VCaP (cell line): ENCODE data around the gene LHFPL6.

Experiments
- H3K27ac ChIP-seq: fragments of 450-650 bp; 2 replicates; pipeline ENCODE4 v1.5.1; 2017
- TF ChIP-seq, protein P1 (sequence below): fragments of 450-650 bp; conservative IDR thresholded peaks from 2 replicates; pipeline ENCODE4 v1.5.1; 2017; ENCODE audit warnings: mild to moderate bottlenecking, moderate library complexity

The LHFPL6 gene

DNA sequence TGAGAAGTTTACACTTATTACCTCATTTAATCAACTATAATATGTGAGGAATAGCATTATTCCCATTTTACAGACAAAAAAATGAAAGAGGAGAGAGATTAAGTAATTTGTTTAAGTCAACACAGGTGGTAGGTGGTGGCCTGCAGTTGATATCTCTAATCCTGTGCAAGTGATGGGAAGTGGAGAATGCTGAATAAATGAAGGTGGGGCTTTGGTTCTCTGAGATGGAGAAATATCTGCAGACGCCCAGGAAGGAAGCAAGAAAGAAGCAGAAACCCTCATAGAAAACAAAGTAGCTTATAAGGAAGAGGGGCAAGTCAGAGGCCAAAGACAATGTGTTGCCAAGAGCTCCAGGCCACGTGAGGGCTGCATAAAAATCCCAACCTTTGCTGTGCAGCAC, 290.4 kb downstream of the LHFPL6 start:
- H3K27ac ChIP-seq: no peak overlapping the region

DNA sequence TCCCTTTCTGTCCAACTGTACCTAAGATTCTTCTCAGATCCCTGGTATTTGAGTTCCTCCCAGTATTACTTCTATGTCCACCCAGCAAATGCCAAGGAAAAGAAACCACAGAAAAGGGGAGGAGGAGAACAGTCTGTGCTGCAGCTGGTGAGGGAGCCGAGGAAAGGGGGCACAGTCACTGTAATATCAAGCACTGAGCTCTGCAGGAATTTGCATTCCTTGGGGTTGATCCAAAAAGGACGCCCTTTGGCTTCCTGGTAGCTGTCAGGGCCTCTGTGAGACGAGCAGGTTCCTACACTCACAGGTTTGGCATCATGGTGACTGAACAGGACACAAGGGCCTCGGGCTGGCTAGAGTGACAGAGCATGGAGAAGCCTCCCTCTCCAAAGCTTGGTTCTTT, 291.4 kb downstream of the LHFPL6 start:
- TF ChIP-seq, protein P1, sequence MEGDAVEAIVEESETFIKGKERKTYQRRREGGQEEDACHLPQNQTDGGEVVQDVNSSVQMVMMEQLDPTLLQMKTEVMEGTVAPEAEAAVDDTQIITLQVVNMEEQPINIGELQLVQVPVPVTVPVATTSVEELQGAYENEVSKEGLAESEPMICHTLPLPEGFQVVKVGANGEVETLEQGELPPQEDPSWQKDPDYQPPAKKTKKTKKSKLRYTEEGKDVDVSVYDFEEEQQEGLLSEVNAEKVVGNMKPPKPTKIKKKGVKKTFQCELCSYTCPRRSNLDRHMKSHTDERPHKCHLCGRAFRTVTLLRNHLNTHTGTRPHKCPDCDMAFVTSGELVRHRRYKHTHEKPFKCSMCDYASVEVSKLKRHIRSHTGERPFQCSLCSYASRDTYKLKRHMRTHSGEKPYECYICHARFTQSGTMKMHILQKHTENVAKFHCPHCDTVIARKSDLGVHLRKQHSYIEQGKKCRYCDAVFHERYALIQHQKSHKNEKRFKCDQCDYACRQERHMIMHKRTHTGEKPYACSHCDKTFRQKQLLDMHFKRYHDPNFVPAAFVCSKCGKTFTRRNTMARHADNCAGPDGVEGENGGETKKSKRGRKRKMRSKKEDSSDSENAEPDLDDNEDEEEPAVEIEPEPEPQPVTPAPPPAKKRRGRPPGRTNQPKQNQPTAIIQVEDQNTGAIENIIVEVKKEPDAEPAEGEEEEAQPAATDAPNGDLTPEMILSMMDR: no peak
- no peak overlapping the region for H3K27ac ChIP-seq

More for the DNA sequence above, 290.4 kb downstream of the LHFPL6 start:
- TF ChIP-seq, protein P1: no peak

DNA sequence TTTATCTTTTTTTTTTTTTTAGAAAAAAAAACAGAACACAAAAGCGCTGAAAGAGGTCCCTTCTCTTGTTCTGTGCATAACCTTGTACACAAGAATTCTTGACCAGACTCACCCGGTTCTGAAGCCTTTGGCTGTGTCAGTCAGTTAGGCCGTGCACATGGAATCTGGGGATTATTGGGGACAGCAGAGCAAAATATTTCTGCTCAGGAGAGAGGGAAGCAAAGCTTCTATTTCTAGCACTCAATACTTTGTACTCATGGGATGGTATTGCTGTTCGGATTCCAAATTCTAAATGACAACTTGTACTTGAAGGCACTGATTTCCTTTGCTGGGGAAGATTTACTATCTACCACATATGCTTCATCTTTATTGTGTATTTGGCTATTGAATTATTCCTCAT, 292.0 kb downstream of the LHFPL6 start:
- TF ChIP-seq, protein P1: no peak
- no peak overlapping the region for H3K27ac ChIP-seq

DNA sequence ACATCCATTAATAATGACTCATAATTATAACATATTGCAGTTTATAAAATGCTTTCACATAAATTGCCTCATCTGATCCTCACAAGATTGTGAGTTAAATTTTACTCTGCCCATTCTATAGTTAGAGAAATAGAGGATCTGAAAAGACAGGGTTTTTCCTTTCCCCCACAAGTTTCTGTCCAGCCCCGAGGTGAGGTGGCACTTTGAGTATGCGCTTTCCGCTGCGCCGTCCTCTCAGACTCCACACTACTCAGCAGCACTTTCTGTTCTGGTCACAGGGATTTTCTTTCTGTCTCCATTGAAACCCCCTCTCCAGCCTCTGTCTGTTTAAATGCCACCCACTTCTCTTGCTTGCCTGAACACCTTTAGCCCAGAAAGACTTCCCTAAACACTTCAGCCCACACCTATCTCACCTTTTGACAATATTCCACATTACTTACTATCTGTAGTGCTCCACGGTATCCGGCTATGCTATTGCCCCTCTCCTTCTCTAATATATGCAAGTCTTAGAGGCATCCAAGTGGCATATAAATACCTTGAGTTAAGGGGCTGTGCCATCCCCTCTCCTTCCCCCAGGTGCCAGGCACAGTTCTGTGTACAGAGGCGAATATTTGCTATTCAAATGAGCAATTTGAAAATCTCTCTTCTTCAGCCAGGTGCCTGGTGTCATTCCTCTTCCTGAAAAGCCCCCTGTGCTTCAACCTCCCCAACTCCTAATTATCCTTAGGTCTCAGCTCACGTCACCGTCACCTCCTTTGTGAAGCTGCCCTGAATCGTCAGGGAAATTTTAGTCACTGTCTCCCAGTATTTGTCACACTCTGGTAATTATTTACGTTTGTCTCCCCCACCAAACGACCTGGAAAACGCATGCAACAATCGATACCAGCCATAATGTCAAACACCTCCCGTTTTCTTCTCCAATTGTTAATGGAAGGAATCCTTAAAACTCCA, 296.1 kb downstream of the LHFPL6 start:
- TF ChIP-seq, protein P1: no peak
- no peak overlapping the region for H3K27ac ChIP-seq

DNA sequence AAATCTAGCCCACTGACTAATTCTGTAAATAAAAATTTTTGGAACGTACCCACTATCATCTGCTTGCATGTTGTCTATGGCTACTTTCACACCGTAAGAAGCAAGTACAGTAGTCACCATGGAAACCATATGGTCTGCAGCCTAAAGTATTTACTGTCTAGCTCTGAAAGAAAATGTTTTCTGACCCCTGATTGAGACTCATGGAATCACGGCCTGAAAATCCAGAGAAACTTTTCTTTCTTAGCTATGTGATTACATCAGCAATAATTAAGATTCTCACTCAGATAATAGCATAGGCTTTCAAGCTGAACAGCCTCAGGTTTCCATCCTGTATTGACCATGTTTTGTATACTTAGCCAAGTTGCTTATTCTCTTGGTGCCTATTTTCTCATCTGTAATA, 300.2 kb downstream of the LHFPL6 start:
- TF ChIP-seq, protein P1: no peak
- no peak overlapping the region for H3K27ac ChIP-seq

DNA sequence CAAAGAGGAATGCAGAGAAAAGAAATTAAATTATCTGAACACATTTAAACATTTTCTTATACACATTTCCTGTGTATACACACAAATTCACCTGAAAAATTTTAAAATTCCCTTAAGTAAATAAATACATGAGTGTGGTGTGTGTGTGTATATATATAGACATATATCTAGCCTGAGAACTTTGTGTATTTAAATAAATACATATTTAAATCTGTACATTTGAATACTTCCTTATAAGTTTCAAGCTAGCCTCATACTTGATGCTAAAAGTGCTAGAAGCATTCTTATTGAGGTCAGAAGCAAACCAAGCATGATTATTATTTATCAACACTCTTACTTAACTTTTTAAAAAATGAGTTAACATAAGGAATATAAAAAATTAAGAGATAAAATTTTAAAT, 304.0 kb downstream of the LHFPL6 start:
- TF ChIP-seq, protein P1: no peak

DNA sequence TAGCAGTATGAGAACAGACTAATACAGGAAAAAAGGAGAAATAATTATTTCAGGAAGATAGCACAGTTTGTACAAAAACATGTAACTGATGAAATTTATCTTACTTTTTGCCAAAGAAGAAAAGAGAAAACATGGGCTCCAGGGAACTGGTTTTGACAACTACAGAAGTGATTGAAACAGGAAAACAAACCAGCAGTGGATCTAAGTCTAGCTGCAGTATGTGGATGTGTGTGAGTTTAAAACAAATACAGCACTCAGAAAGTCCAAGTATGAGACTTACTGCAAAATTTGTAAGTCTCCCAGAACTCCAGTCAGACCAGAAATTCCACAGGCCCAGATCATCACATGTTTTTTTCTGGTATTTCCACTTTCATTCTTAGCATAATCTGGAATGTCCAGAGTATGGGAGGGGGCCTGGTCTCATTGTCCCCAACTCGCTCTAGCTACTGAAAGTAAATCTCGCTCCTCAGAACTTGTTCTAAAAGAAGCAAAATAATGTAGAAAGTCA, 305.3 kb downstream of the LHFPL6 start:
- TF ChIP-seq, protein P1: no peak
- no peak overlapping the region for H3K27ac ChIP-seq

More for the DNA sequence above, 304.0 kb downstream of the LHFPL6 start:
- H3K27ac ChIP-seq: no peak overlapping the region
